ENCODE results near the gene SLC4A1AP.

GRCh38 chr2:27667446-27667845 lies 3.8 kb downstream of the SLC4A1AP start:
- TF ChIP-seq CTCF (IDR thresholded peaks at IDR 0.05) (no peak), POLR2A (IDR thresholded peaks at IDR 0.05) (no peak)

Measured in lower leg skin (tissue), 3 donors.